Keratinocyte (primary cell): Measurements from ENCODE around the gene PXN. TPM values are rescaled to one million over a fixed set of nuclear protein-coding genes. Genes with fewer than 3 reads are reported as not detected.

Source experiments
- DNase-seq: peaks from one replicate; pipeline ENCODE4 v3.0.0-alpha.2; 2011; ENCODE audit warnings: low read depth, missing footprints, low spot score
- FAIRE-seq: peaks from 2 replicates; lab custom pipeline; 2011; peaks lifted over from hg19 to GRCh38; lab: Jason Lieb, UNC
- H2AFZ ChIP-seq: 2 replicates; pipeline ENCODE4 v1.6.0; 2012; ENCODE audit warnings: low read length, control low read depth, inconsistent platforms; ENCODE audit not compliant: control insufficient read depth
- H3K27ac ChIP-seq: 2 replicates; pipeline ENCODE4 v1.5.1; 2011; ENCODE audit warnings: low read length; ENCODE audit not compliant: control insufficient read depth, insufficient read depth
- H3K27me3 ChIP-seq: 3 replicates; pipeline ENCODE4 v1.6.0; 2011; ENCODE audit warnings: low read length; ENCODE audit not compliant: control insufficient read depth, insufficient read depth; ENCODE audit errors: extremely low read depth
- H3K36me3 ChIP-seq, 2 experiments: 2 replicates in 1 of 2; 3 replicates in 1 of 2; pipeline ENCODE4 v1.5.1; 2011; ENCODE audit warnings: low read length in 2 of 2, mild to moderate bottlenecking in 1 of 2; ENCODE audit not compliant: control insufficient read depth in 2 of 2, insufficient read depth in 2 of 2; ENCODE audit errors: extremely low read depth in 1 of 2
- H3K4me1 ChIP-seq: 3 replicates; pipeline ENCODE4 v1.5.1; 2011; ENCODE audit warnings: low read length; ENCODE audit not compliant: control insufficient read depth, insufficient read depth; ENCODE audit errors: extremely low read depth
- H3K4me2 ChIP-seq: 3 replicates; pipeline ENCODE4 v1.6.0; 2011; ENCODE audit warnings: low read depth, low read length; ENCODE audit not compliant: control insufficient read depth, insufficient read depth; ENCODE audit errors: extremely low read depth
- H3K4me3 ChIP-seq, 3 experiments: fragments of 200-600 bp in 1 of 3; sonication (generic) in 1 of 3; 2 replicates in 2 of 3; 3 replicates in 1 of 3; pipeline ENCODE4 v1.5.1; 2011 to 2016; ENCODE audit warnings: low read length in 3 of 3, mild to moderate bottlenecking in 3 of 3, control low read depth in 2 of 3, inconsistent platforms in 1 of 3, low read depth in 1 of 3, mixed read lengths in 1 of 3, mixed run types in 1 of 3, moderate library complexity in 1 of 3; ENCODE audit not compliant: control insufficient read depth in 2 of 3, insufficient read depth in 2 of 3; ENCODE audit errors: extremely low read depth in 1 of 3
- H3K79me2 ChIP-seq: 2 replicates; pipeline ENCODE4 v1.6.0; 2012; ENCODE audit warnings: low read length; ENCODE audit not compliant: control insufficient read depth, insufficient read depth
- H3K9ac ChIP-seq: 3 replicates; pipeline ENCODE4 v1.6.0; 2011; ENCODE audit warnings: low read length; ENCODE audit not compliant: control insufficient read depth, insufficient read depth; ENCODE audit errors: extremely low read depth
- H3K9me1 ChIP-seq: 3 replicates; pipeline ENCODE4 v1.6.0; 2011; ENCODE audit warnings: low read length; ENCODE audit not compliant: control insufficient read depth, insufficient read depth; ENCODE audit errors: extremely low read depth
- H3K9me3 ChIP-seq: 2 replicates; pipeline ENCODE4 v1.5.1; 2012; ENCODE audit warnings: low read depth, low read length; ENCODE audit not compliant: control insufficient read depth
- H4K20me1 ChIP-seq: 3 replicates; pipeline ENCODE4 v1.6.0; 2011; ENCODE audit warnings: low read length; ENCODE audit not compliant: control insufficient read depth, insufficient read depth; ENCODE audit errors: extremely low read depth
- CTCF ChIP-seq, 3 experiments: IDR thresholded peaks in 1 of 3; conservative IDR thresholded peaks in 1 of 3; optimal IDR thresholded peaks in 1 of 3; 2 replicates in 2 of 3; 3 replicates in 1 of 3; pipeline versions ENCODE3 to v1.5.1; 2011; ENCODE audit warnings: low read length in 3 of 3, mild to moderate bottlenecking in 3 of 3, moderate library complexity in 2 of 3, control low read depth in 1 of 3, inconsistent platforms in 1 of 3; ENCODE audit not compliant: insufficient read depth in 2 of 3; ENCODE audit errors: extremely low read depth in 1 of 3
- EZH2 ChIP-seq: IDR thresholded peaks from one replicate; pipeline ENCODE4 v1.6.1; 2012; ENCODE audit warnings: inconsistent platforms, mild to moderate bottlenecking, low read length, moderate library complexity
- dilution Hi-C: fragments of 300-500 bp; cut with MboI; formaldehyde crosslinking; loops from one replicate; pipeline ENCODE4 v1.7.0; 2020; ENCODE audit warnings: low sequenced_read_pairs; ENCODE audit not compliant: extremely low pct_ligation_motif_present
- polyA plus RNA-seq, 5 experiments: library from polyadenylated mRNA; depleted of rRNA in 3 of 5; stranded (reverse) in 3 of 5; stranded (forward) in 1 of 5; unstranded in 1 of 5; fragments of >200 nt; gene quantifications; 1 replicate in 1 of 5; 2 replicates in 3 of 5; 3 replicates in 1 of 5; pipeline versions ENCODE4 v1.2.1 to v1.2.3, GENCODE V29; 2011 to 2012; ENCODE audit warnings: missing spikeins in 2 of 5, low read depth in 1 of 5, low replicate concordance in 1 of 5

Gene PXN
- polyA plus RNA-seq, 1 donor (not counting 4 experiments of a cell fraction or from before 2014, with no cell fraction given): 114 TPM

- Histone ChIP-seq H3K9me3 (no peaks in the 10 kb centered on the region), H3K9ac (no peak overlapping the region), H3K4me1 (peaks cover 87% of the 10 kb centered on the region), H3K36me3 (peaks cover 25 to 26% of the 10 kb centered on the region in 2 experiments), H3K27ac (no peak overlapping the region), H3K79me2 (peaks cover 94% of the 10 kb centered on the region), H3K9me1 (peaks cover 5% of the 10 kb centered on the region), H4K20me1 (peaks cover 39% of the 10 kb centered on the region), H3K4me3 (no peak overlapping the region), H3K27me3 (no peaks in the 10 kb centered on the region), H2AFZ (no peak overlapping the region), H3K4me2 (no peak overlapping the region)
- FAIRE-seq (no peak), DNase-seq (no peak)
- no peak for TF ChIP-seq CTCF (optimal IDR thresholded peaks at IDR 0.05 in 1 of 3, IDR thresholded peaks at IDR 0.05 in 1 of 3, conservative IDR thresholded peaks at IDR 0.05 in 1 of 3; ENCODE audit: extremely low read depth in 1 of 3, insufficient read depth in 2 of 3, low read length in 3 of 3)
- TF ChIP-seq EZH2: no peak
- dilution Hi-C loops: no loop called here
These were observed 22.4 kb downstream of the PXN start for GRCh38 chr12:120242971-120243699.

- Histone ChIP-seq H3K9me3 (no peaks in the 10 kb centered on the region), H3K4me2 (peak overlapping the region; percentile 15), H3K9ac (peak overlapping the region; percentile 19), H4K20me1 (peaks cover 37% of the 10 kb centered on the region), H3K27ac (no peak overlapping the region), H3K36me3 (peaks cover 26 to 27% of the 10 kb centered on the region in 2 experiments), H3K79me2 (peaks cover 94% of the 10 kb centered on the region), H3K4me1 (peaks cover 87% of the 10 kb centered on the region), H3K27me3 (no peaks in the 10 kb centered on the region), H2AFZ (no peak overlapping the region), H3K9me1 (peaks cover 4% of the 10 kb centered on the region), H3K4me3 (no peak overlapping the region)
- DNase-seq: no peak
- dilution Hi-C loops: no loop called here
- no peak for TF ChIP-seq EZH2
- no peak for TF ChIP-seq CTCF (optimal IDR thresholded peaks at IDR 0.05 in 1 of 3, IDR thresholded peaks at IDR 0.05 in 1 of 3, conservative IDR thresholded peaks at IDR 0.05 in 1 of 3; ENCODE audit: extremely low read depth in 1 of 3, insufficient read depth in 2 of 3, low read length in 3 of 3)
- FAIRE-seq: no peak
These were observed 23.2 kb downstream of the PXN start for GRCh38 chr12:120242275-120242799.
